K562 (cell line): ENCODE data around the gene INO80C. TPM values are rescaled to one million over a fixed set of nuclear protein-coding genes. Genes with fewer than 3 reads are reported as not detected.

Experiments used
- ATAC-seq: fragments of 200-7000 bp; cut with Tn5 transposase; 3 replicates; pipeline ENCODE4 v1.9.1; 2020; ENCODE audit warnings: moderate library complexity
- BruUV-seq: library from RNA; stranded (reverse); fragments of 400-500 nt; replicated peaks from 2 replicates; lab custom pipeline; 2021; lab: Mats Ljungman, UMichigan
- CTCF ChIA-PET: fragments of 300-600 bp; formaldehyde crosslinking; extraction: SDS; loops from one replicate; lab custom pipeline; 2021; ENCODE audit warnings: low intra/inter-chr PET ratio; lab: Yijun Ruan, JAX
- POLR2A ChIA-PET: fragments of 300-600, 350-650 bp; sonication (Branson Sonifier 250); formaldehyde crosslinking; extraction: SDS; loops from one replicate; lab custom pipeline; 2021; ENCODE audit warnings: antibody characterized with exemption, inconsistent platforms; lab: Yijun Ruan, JAX
- DNase-seq, 4 experiments: peaks; one replicate each; pipeline versions ENCODE4 v3.0.0 to v3.0.0-alpha.2; 2011 to 2018; ENCODE audit warnings: low spot score in 3 of 4, mixed read lengths in 3 of 4; ENCODE audit errors: extremely low read depth in 1 of 4
- FAIRE-seq: peaks from 2 replicates; lab custom pipeline; 2011; peaks lifted over from hg19 to GRCh38; lab: Jason Lieb, UNC
- H2AFZ ChIP-seq: 2 replicates; pipeline ENCODE4 v1.6.0; 2011; ENCODE audit warnings: low read depth, low read length, control low read depth, inconsistent platforms
- H3K27ac ChIP-seq: fragments of 200-600 bp; 3 replicates; pipeline ENCODE4 v1.8.0; 2011; ENCODE audit warnings: low read depth, mild to moderate bottlenecking, control low read depth, inconsistent platforms, low read length, moderate library complexity, mixed read lengths; ENCODE audit errors: extremely low read depth
- H3K27me3 ChIP-seq, 2 experiments: fragments of 300-600 bp in 1 of 2; 2 replicates in 1 of 2; 3 replicates in 1 of 2; pipeline versions ENCODE4 v1.6.0 to v1.8.0; 2011; ENCODE audit warnings: inconsistent platforms in 2 of 2, low read length in 2 of 2, mild to moderate bottlenecking in 1 of 2, mixed read lengths in 1 of 2, moderate library complexity in 1 of 2; ENCODE audit not compliant: control insufficient read depth in 2 of 2, insufficient read depth in 2 of 2
- H3K36me3 ChIP-seq: fragments of 300-600 bp; 3 replicates; pipeline ENCODE4 v1.8.0; 2011; ENCODE audit warnings: mild to moderate bottlenecking, low read length, inconsistent platforms; ENCODE audit not compliant: control insufficient read depth, insufficient read depth
- H3K4me1 ChIP-seq, 2 experiments: fragments of 200-600 bp in 1 of 2; replicated peaks in 1 of 2; 2 replicates in 1 of 2; 3 replicates in 1 of 2; pipeline versions ENCODE4 v1.5.1 to v1.8.0; 2011; ENCODE audit warnings: inconsistent platforms in 2 of 2, low read length in 2 of 2, mild to moderate bottlenecking in 1 of 2, mixed read lengths in 1 of 2, moderate library complexity in 1 of 2; ENCODE audit not compliant: control insufficient read depth in 2 of 2, insufficient read depth in 2 of 2
- H3K4me2 ChIP-seq: 2 replicates; pipeline ENCODE4 v1.6.1; 2011; ENCODE audit warnings: low read length, control low read depth, inconsistent platforms, mixed read lengths; ENCODE audit not compliant: insufficient read depth
- H3K4me3 ChIP-seq: fragments of 200-600 bp; sonication (generic), shearing (Covaris generic); 2 replicates; pipeline ENCODE4 v1.5.1; 2016; ENCODE audit warnings: control low read depth, inconsistent platforms
- H3K79me2 ChIP-seq: fragments of 200-600 bp; 3 replicates; pipeline ENCODE4 v1.8.0; 2011; ENCODE audit warnings: low read length, inconsistent platforms; ENCODE audit not compliant: control insufficient read depth, insufficient read depth
- H3K9ac ChIP-seq, 2 experiments: 2 replicates each; pipeline versions ENCODE4 v1.6.0 to v1.6.1; 2011; ENCODE audit warnings: low read depth in 2 of 2, low read length in 2 of 2, control low read depth in 1 of 2, inconsistent platforms in 1 of 2, mild to moderate bottlenecking in 1 of 2, mixed read lengths in 1 of 2; ENCODE audit not compliant: insufficient read depth in 1 of 2
- H3K9me1 ChIP-seq: one replicate; pipeline ENCODE4 v1.6.0; 2011; ENCODE audit warnings: inconsistent platforms, mild to moderate bottlenecking, low read length, moderate library complexity; ENCODE audit not compliant: control insufficient read depth, insufficient read depth
- H3K9me3 ChIP-seq: replicated peaks from 2 replicates; pipeline ENCODE4 v1.5.1; 2011; ENCODE audit warnings: low read depth, low read length, inconsistent platforms; ENCODE audit not compliant: control insufficient read depth, insufficient read depth
- H4K20me1 ChIP-seq: replicated peaks from 2 replicates; pipeline ENCODE4 v1.6.1; 2011; ENCODE audit warnings: low read length, inconsistent platforms, mixed read lengths; ENCODE audit not compliant: control insufficient read depth, insufficient read depth
- AFF4 ChIP-seq: sonication (generic); formaldehyde crosslinking; IDR thresholded peaks from 2 replicates; pipeline ENCODE4 v1.8.0; 2023; ENCODE audit warnings: mild to moderate bottlenecking, missing genetic modification reagents
- BHLHE40 ChIP-seq: IDR thresholded peaks from 2 replicates; pipeline ENCODE4 v1.6.1; 2011; ENCODE audit warnings: low read length, improper control_type of control experiment
- HIVEP1 ChIP-seq: fragments of 250-450 bp; sonication (Bioruptor Pico); IDR thresholded peaks from 2 replicates; pipeline ENCODE4 v1.4.0; 2020; ENCODE audit warnings: mild to moderate bottlenecking
- HNRNPL ChIP-seq: fragments of 200-400 bp; formaldehyde crosslinking; IDR thresholded peaks from 2 replicates; pipeline ENCODE4 v1.6.1; 2017; ENCODE audit warnings: low read depth, mild to moderate bottlenecking, low read length
- RHOXF2B ChIP-seq: fragments of 250-450 bp; sonication (Bioruptor Pico); conservative IDR thresholded peaks from 2 replicates; pipeline ENCODE4 v1.5.1; 2021
- SAFB ChIP-seq: fragments of 200-400 bp; formaldehyde crosslinking; IDR thresholded peaks from 2 replicates; pipeline ENCODE4 v1.6.1; 2017; ENCODE audit warnings: low read depth, low read length, borderline replicate concordance
- SLC30A9 ChIP-seq: fragments of 250-450 bp; sonication (Bioruptor Pico); IDR thresholded peaks from 2 replicates; pipeline ENCODE4 v1.8.0; 2022; ENCODE audit warnings: mild to moderate bottlenecking, moderate library complexity
- WGBS: fragments of 100-300 bp; shearing (Covaris generic); methylation state at CpG from one replicate; pipeline ENCODE4 v1.1.6; 2016; ENCODE audit warnings: low coverage, mixed read lengths; ENCODE audit not compliant: insufficient coverage; ENCODE audit errors: missing lambda C conversion rate; 5-methylcytosine and 5-hydroxymethylcytosine counted together
- in situ Hi-C: fragments of 300-500 bp; cut with MboI; formaldehyde crosslinking; loops from 4 replicates; pipeline ENCODE4 v1.15.0; 2018; ENCODE audit warnings: inconsistent platforms, mixed read lengths
- intact Hi-C: fragments of 100-400 bp; cut with micrococcal nuclease; formaldehyde crosslinking; loops from 2 replicates; pipeline ENCODE4 v1.14.2; 2022
- polyA plus RNA-seq, 8 experiments: library from polyadenylated mRNA; depleted of rRNA in 4 of 8; stranded (reverse) in 5 of 8; unstranded in 3 of 8; fragments of >200 nt; fragmentation: Nextera tagmentation in 2 of 8; fragmentation: Illumina TruSeq in 1 of 8; extraction: Ambion mirVana in 2 of 8; extraction: Trizol in 1 of 8; gene quantifications; 2 replicates each; pipeline versions ENCODE4 v1.2.1 to v1.2.3, GENCODE V29; 2011 to 2014; ENCODE audit warnings: inconsistent platforms in 1 of 8, missing spikeins in 1 of 8
- total RNA-seq, 7 experiments: library from RNA; depleted of rRNA in 6 of 7; stranded (reverse); fragments of >200 nt in 6 of 7; fragmentation: Illumina TruSeq in 2 of 7; extraction: Trizol in 2 of 7; gene quantifications; 2 replicates each; pipeline versions ENCODE4 v1.2.1 to v1.2.3, GENCODE V29; 2011 to 2021; ENCODE audit warnings: low replicate concordance in 1 of 7
- TF ChIP-seq, protein P1 (sequence below): sonication (generic); formaldehyde crosslinking; IDR thresholded peaks from 2 replicates; pipeline ENCODE4 v1.8.0; 2022; ENCODE audit warnings: missing genetic modification reagents, mild to moderate bottlenecking, borderline replicate concordance

INO80C gene
- total and polyA plus RNA-seq, 9 of the 15 experiments (the other 6 are each of a cell fraction or from before 2014, with no cell fraction given): 14.3 to 53.3 (median 46.6) TPM

DNA sequence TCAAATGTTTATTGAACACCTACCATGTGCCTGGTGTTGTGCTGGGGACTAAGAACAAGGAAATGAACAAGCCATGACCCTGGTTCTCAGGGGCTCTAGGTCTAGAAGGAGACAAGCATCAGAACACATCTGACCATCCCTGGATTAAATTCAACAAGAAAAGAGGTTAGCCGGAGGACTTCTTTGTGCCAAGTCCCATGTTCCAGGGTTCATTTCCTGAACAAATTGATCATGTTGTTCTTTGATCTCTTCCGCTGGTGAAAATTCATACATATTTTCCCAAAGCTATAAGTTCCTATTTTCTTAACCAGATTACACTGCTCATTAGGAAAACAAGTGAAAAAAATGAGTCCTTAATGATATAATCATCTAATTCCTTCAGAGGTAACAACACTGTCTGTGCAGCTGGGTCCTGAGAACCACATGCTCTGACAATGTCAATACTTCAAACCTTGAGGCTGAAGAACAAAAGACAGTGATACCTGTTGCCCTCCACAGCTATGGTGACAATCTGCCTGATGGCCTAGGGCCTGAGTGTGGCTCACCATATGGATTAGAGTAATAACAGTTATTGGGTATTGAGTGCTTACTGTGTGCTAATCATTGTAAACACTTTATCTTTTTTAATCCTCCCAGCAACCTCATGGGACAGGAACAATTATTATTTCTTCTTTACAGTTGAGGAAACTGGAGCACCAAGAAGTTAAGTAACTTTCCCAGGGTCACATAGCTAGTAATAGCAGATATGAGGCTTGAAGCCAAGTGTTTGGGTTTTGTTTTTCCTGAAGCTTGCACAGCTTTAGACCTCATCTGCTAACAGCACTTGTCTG is 24.6 kb upstream of the INO80C start:
- Histone ChIP-seq H3K9me1 (no peaks in the 10 kb centered on the region), H3K36me3 (no peaks in the 10 kb centered on the region), H3K4me2 (no peak overlapping the region), H2AFZ (no peak overlapping the region), H3K27me3 (no peaks in the 10 kb centered on the region; a peak in 1 of 5 replicates), H3K9ac (no peak overlapping the region), H3K4me1 (peaks cover 3 to 10% of the 10 kb centered on the region in 2 experiments; a peak in 3 of 5 replicates), H4K20me1 (no peaks in the 10 kb centered on the region), H3K79me2 (no peaks in the 10 kb centered on the region), H3K4me3 (no peak overlapping the region), H3K27ac (no peak overlapping the region), H3K9me3 (no peaks in the 10 kb centered on the region)
- ChIA-PET POLR2A (interaction anchor here (0.7 to 1.1 kb wide), 3 partner anchors 10 to 173 kb away, joined by 3 read pairs; no protein-coding TSS in a partner anchor), CTCF (no interaction called here)
- 63% methylated on average over 2 of the region's 2 CpGs for WGBS
- ATAC-seq (no peak), FAIRE-seq (peak; percentile 73), DNase-seq (no peak)
- in situ Hi-C loops: loop anchor here (10.0 kb wide), 1 partner anchor 1942 kb away; no protein-coding TSS in a partner anchor
- intact Hi-C loops: loop anchor here (5.0 kb wide), 1 partner anchor 115 kb away; no protein-coding TSS in a partner anchor
- BruUV-seq: no TSS peak
- TF ChIP-seq HIVEP1 (CRISPR knock-in tag) (no peak), BHLHE40 (no peak), RHOXF2B (CRISPR knock-in tag) (no peak), AFF4 (CRISPR knock-in tag) (no peak), HNRNPL (no peak), SLC30A9 (CRISPR knock-in tag) (no peak), SAFB (no peak)
- TF ChIP-seq, protein P1, sequence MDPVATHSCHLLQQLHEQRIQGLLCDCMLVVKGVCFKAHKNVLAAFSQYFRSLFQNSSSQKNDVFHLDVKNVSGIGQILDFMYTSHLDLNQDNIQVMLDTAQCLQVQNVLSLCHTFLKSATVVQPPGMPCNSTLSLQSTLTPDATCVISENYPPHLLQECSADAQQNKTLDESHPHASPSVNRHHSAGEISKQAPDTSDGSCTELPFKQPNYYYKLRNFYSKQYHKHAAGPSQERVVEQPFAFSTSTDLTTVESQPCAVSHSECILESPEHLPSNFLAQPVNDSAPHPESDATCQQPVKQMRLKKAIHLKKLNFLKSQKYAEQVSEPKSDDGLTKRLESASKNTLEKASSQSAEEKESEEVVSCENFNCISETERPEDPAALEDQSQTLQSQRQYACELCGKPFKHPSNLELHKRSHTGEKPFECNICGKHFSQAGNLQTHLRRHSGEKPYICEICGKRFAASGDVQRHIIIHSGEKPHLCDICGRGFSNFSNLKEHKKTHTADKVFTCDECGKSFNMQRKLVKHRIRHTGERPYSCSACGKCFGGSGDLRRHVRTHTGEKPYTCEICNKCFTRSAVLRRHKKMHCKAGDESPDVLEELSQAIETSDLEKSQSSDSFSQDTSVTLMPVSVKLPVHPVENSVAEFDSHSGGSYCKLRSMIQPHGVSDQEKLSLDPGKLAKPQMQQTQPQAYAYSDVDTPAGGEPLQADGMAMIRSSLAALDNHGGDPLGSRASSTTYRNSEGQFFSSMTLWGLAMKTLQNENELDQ (CRISPR knock-in tag): no peak
